ENCODE data around the gene MSN.

The MSN gene

GRCh38 chrX:65706041-65706828, 38.8 kb downstream of the MSN start:
- no peak overlapping the region for H3K4me3 ChIP-seq (ENCODE audit: low read depth, low read length)
- TF ChIP-seq CTCF (IDR thresholded peaks at IDR 0.05; ENCODE audit: low read depth, low read length, missing control alignments), result no peak
- H3K27me3 ChIP-seq (replicated peaks), result no peaks in the 10 kb centered on the region
- no peaks in the 10 kb centered on the region for H3K36me3 ChIP-seq (replicated peaks)
- peak overlapping the region; percentile 53 for H3K27ac ChIP-seq
- peak; percentile 46 for DNase-seq
- in situ Hi-C loops (cut with HindIII; ENCODE audit: low pct_ligation_motif_present, low sequenced_read_pairs), result no loop called here

- H3K27ac ChIP-seq, result no peak overlapping the region
- no peak overlapping the region for H3K4me3 ChIP-seq (ENCODE audit: low read depth, low read length)
- no peaks in the 10 kb centered on the region for H3K36me3 ChIP-seq (replicated peaks)
- in situ Hi-C loops (cut with HindIII; ENCODE audit: low pct_ligation_motif_present, low sequenced_read_pairs), result no loop called here
- no peak for TF ChIP-seq CTCF (IDR thresholded peaks at IDR 0.05; ENCODE audit: low read depth, low read length, missing control alignments)
- no peaks in the 10 kb centered on the region for H3K27me3 ChIP-seq (replicated peaks)
- DNase-seq, result no peak
These were observed 39.7 kb downstream of the MSN start for GRCh38 chrX:65707151-65707550.

- no peak for TF ChIP-seq CTCF (IDR thresholded peaks at IDR 0.05; ENCODE audit: low read depth, low read length, missing control alignments)
- DNase-seq, result no peak
- no peak overlapping the region for H3K4me3 ChIP-seq (ENCODE audit: low read depth, low read length)
- in situ Hi-C loops (cut with HindIII; ENCODE audit: low pct_ligation_motif_present, low sequenced_read_pairs), result no loop called here
- H3K27ac ChIP-seq, result no peak overlapping the region
- H3K36me3 ChIP-seq (replicated peaks), result no peaks in the 10 kb centered on the region
- H3K27me3 ChIP-seq (replicated peaks), result no peaks in the 10 kb centered on the region
These were observed 44.8 kb downstream of the MSN start for GRCh38 chrX:65712005-65712806.

- TF ChIP-seq CTCF (IDR thresholded peaks at IDR 0.05; ENCODE audit: low read depth, low read length, missing control alignments), result no peak
- no peak for DNase-seq
- H3K27me3 ChIP-seq (replicated peaks), result no peaks in the 10 kb centered on the region
- in situ Hi-C loops (cut with HindIII; ENCODE audit: low pct_ligation_motif_present, low sequenced_read_pairs), result no loop called here
- no peak overlapping the region for H3K27ac ChIP-seq
- no peak overlapping the region for H3K4me3 ChIP-seq (ENCODE audit: low read depth, low read length)
- peaks cover 8% of the 10 kb centered on the region for H3K36me3 ChIP-seq (replicated peaks)
These were observed 51.1 kb downstream of the MSN start for GRCh38 chrX:65718538-65718937.

GRCh38 chrX:65720381-65720964, 53.0 kb downstream of the MSN start:
- Histone ChIP-seq H3K4me3 (ENCODE audit: low read depth, low read length) (no peak overlapping the region), H3K36me3 (replicated peaks) (peaks cover 9% of the 10 kb centered on the region), H3K27ac (no peak overlapping the region), H3K27me3 (replicated peaks) (no peaks in the 10 kb centered on the region)
- in situ Hi-C loops (cut with HindIII; ENCODE audit: low pct_ligation_motif_present, low sequenced_read_pairs), result no loop called here
- DNase-seq, result no peak
- TF ChIP-seq CTCF (IDR thresholded peaks at IDR 0.05; ENCODE audit: low read depth, low read length, missing control alignments), result peak; percentile 12
